ENCODE measurements around the gene ALCAM. TPM values are rescaled to one million over a fixed set of nuclear protein-coding genes. Genes with fewer than 3 reads are reported as not detected.
"Not testable (repeated sequence)": the region's sequence is repeated elsewhere in the genome, so short reads cannot be mapped to it uniquely, and the experiment has no call there.

The ALCAM gene
- polyA plus RNA-seq, 1 donor from 2014 or later: 94.7 TPM

DNA sequence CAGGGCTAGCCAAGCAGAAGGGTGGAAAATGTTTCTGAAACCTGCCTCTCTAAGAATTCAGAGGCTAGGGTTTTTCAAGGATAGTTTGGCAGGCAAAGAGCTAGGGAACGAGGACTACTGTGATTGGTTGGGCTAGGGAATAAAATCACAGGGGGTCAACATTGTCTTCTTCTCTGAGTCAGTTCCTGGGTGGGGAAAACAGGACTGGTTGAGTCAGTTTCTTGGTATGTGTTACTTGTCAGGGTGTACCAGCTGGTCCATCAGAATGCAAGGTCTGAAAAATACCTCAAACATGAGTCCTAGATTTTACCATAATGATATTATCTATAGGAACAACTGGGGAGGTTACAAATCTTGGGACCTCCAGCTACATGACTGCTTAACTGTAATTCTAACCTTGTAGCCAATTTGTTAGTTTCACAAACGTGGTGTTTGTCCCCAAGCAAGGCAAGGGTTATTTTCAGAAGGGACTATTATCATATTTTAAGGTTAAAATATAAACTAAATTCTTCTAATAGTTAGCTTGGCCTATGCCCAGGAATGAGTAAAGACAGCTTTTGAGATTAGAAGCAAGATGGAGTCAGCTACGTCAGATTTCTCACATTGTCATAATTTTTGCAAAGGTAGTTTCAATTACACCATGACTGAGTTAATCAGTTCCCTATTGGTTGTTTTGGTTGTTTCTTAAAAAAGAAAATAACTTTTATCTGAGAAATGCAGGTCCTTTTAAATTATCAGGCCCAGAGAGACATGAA, 231.5 kb downstream of the ALCAM start:
- Histone ChIP-seq H3K27me3 (ENCODE audit: insufficient read depth, low read depth, low read length) (no peaks in the 10 kb centered on the region), H3K9me3 (ENCODE audit: low read length) (no peaks in the 10 kb centered on the region), H3K79me2 (replicated peaks; ENCODE audit: insufficient read depth, low read length) (no peaks in the 10 kb centered on the region), H3K9ac (ENCODE audit: low read length) (no peak overlapping the region), H4K20me1 (ENCODE audit: insufficient read depth) (no peaks in the 10 kb centered on the region), H3K9me2 (ENCODE audit: insufficient read depth, low read length) (no peaks in the 10 kb centered on the region), H3K4me3 (ENCODE audit: low read length) (no peak overlapping the region), H3K36me3 (ENCODE audit: insufficient read depth, low read length) (no peaks in the 10 kb centered on the region), H3K4me2 (ENCODE audit: low read length) (no peak overlapping the region), H3F3A (ENCODE audit: insufficient read depth, low read length, poor library complexity, severe bottlenecking) (no peaks in the 10 kb centered on the region), H2AFZ (ENCODE audit: low read depth, low read length) (no peak overlapping the region), H3K27ac (ENCODE audit: low read length) (no peak overlapping the region)
- TF ChIP-seq TAF1 (IDR thresholded peaks at IDR 0.05; ENCODE audit: low read depth) (no peak), POLR2AphosphoS5 (IDR thresholded peaks at IDR 0.05) (no peak), RAD21 (conservative IDR thresholded peaks at IDR 0.05) (no peak), SMC3 (conservative IDR thresholded peaks at IDR 0.05; ENCODE audit: poor library complexity) (no peak), REST (IDR thresholded peaks at IDR 0.05; ENCODE audit: borderline replicate concordance) (no peak), EZH2 (IDR thresholded peaks at IDR 0.05; ENCODE audit: borderline replicate concordance, insufficient read depth, low read length, poor library complexity, severe bottlenecking) (no peak), MXI1 (conservative IDR thresholded peaks at IDR 0.05; ENCODE audit: poor library complexity, severe bottlenecking) (no peak), EP300 (conservative IDR thresholded peaks at IDR 0.05; ENCODE audit: poor library complexity, severe bottlenecking) (no peak)
- TF ChIP-seq, protein P1, sequence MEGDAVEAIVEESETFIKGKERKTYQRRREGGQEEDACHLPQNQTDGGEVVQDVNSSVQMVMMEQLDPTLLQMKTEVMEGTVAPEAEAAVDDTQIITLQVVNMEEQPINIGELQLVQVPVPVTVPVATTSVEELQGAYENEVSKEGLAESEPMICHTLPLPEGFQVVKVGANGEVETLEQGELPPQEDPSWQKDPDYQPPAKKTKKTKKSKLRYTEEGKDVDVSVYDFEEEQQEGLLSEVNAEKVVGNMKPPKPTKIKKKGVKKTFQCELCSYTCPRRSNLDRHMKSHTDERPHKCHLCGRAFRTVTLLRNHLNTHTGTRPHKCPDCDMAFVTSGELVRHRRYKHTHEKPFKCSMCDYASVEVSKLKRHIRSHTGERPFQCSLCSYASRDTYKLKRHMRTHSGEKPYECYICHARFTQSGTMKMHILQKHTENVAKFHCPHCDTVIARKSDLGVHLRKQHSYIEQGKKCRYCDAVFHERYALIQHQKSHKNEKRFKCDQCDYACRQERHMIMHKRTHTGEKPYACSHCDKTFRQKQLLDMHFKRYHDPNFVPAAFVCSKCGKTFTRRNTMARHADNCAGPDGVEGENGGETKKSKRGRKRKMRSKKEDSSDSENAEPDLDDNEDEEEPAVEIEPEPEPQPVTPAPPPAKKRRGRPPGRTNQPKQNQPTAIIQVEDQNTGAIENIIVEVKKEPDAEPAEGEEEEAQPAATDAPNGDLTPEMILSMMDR (IDR thresholded peaks at IDR 0.05; ENCODE audit: poor library complexity, severe bottlenecking): no peak

DNA sequence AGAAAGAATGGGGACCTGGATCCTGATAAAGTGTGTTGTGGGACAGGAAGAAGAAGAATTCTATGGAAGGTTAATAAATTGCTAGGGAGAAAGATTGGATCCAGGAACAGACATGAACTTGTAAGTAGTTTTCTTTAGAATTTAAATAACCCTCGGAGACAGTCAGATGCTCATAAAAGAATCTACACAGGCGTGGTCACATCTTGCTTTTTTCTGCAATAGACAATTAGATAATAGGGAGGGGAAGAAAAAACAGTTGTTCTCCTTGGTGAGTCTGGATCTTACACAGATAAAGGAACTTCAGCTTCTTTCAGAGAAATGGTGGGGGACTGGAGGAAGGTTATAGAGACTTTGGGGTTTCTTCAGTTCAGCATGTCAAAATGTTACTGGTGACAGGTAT, 232.6 kb downstream of the ALCAM start:
- Histone ChIP-seq H3K4me2 (ENCODE audit: low read length) (no peak overlapping the region), H3K9ac (ENCODE audit: low read length) (no peak overlapping the region), H3F3A (ENCODE audit: insufficient read depth, low read length, poor library complexity, severe bottlenecking) (no peaks in the 10 kb centered on the region), H3K27me3 (ENCODE audit: insufficient read depth, low read depth, low read length) (no peaks in the 10 kb centered on the region), H3K4me3 (ENCODE audit: low read length) (no peak overlapping the region), H3K9me3 (ENCODE audit: low read length) (no peaks in the 10 kb centered on the region), H4K20me1 (ENCODE audit: insufficient read depth) (no peaks in the 10 kb centered on the region), H3K27ac (ENCODE audit: low read length) (no peak overlapping the region), H3K36me3 (ENCODE audit: insufficient read depth, low read length) (no peaks in the 10 kb centered on the region), H3K9me2 (ENCODE audit: insufficient read depth, low read length) (no peaks in the 10 kb centered on the region), H2AFZ (ENCODE audit: low read depth, low read length) (no peak overlapping the region), H3K79me2 (replicated peaks; ENCODE audit: insufficient read depth, low read length) (no peaks in the 10 kb centered on the region)
- TF ChIP-seq EZH2 (IDR thresholded peaks at IDR 0.05; ENCODE audit: borderline replicate concordance, insufficient read depth, low read length, poor library complexity, severe bottlenecking) (no peak), REST (IDR thresholded peaks at IDR 0.05; ENCODE audit: borderline replicate concordance) (no peak), POLR2AphosphoS5 (IDR thresholded peaks at IDR 0.05) (no peak), TAF1 (IDR thresholded peaks at IDR 0.05; ENCODE audit: low read depth) (no peak), MXI1 (conservative IDR thresholded peaks at IDR 0.05; ENCODE audit: poor library complexity, severe bottlenecking) (no peak), RAD21 (conservative IDR thresholded peaks at IDR 0.05) (no peak), EP300 (conservative IDR thresholded peaks at IDR 0.05; ENCODE audit: poor library complexity, severe bottlenecking) (no peak), SMC3 (conservative IDR thresholded peaks at IDR 0.05; ENCODE audit: poor library complexity) (no peak)

DNA sequence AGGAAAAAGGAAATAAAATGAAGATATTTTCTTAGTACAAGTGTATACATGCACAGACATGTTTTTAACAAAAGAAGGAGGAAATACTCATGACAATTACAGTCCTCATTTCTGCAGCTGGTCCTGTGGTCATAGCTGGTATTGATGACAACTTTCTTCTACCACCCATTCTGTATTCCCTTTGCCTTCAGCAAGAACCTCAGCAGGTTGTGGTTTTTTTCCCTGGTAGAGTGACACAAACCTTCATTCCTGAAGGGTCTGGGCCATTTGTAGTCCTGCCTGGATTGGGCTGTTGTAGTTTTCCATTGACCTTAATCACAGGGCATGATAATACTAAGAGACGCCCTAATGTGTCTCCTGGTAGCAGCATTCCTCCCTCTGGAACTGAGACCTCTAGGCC, 235.0 kb downstream of the ALCAM start:
- H3K9ac ChIP-seq (ENCODE audit: low read length); H3K27me3 ChIP-seq (ENCODE audit: insufficient read depth, low read depth, low read length); H3K4me2 ChIP-seq (ENCODE audit: low read length); H4K20me1 ChIP-seq (ENCODE audit: insufficient read depth); H2AFZ ChIP-seq (ENCODE audit: low read depth, low read length); H3K79me2 ChIP-seq (replicated peaks; ENCODE audit: insufficient read depth, low read length); H3K9me2 ChIP-seq (ENCODE audit: insufficient read depth, low read length); H3F3A ChIP-seq (ENCODE audit: insufficient read depth, low read length, poor library complexity, severe bottlenecking); H3K36me3 ChIP-seq (ENCODE audit: insufficient read depth, low read length); H3K4me3 ChIP-seq (ENCODE audit: low read length); H3K27ac ChIP-seq (ENCODE audit: low read length); H3K9me3 ChIP-seq (ENCODE audit: low read length): not testable (repeated sequence)

Measured in neural cell (in vitro differentiated cells).